DMS79 (cell line): ENCODE results near the gene JAZF1.
"Not testable (repeated sequence)": the region's sequence is repeated elsewhere in the genome, so short reads cannot be mapped to it uniquely, and the experiment has no call there.

Experiments used
- DNase-seq: peaks from one replicate; lab custom pipeline; 2025; lab: John Stamatoyannopoulos, UW

JAZF1 gene

GRCh38 chr7:27911920-27912319, 268.7 kb downstream of the JAZF1 start:
- no peak for DNase-seq

- DNase-seq: no peak
These were observed 270.3 kb downstream of the JAZF1 start for GRCh38 chr7:27910326-27910725.

GRCh38 chr7:27908534-27909165, 271.9 kb downstream of the JAZF1 start:
- no peak for DNase-seq

GRCh38 chr7:27906385-27907091, 274.1 kb downstream of the JAZF1 start:
- DNase-seq: no peak

GRCh38 chr7:27905951-27906350, 274.6 kb downstream of the JAZF1 start:
- DNase-seq: no peak

- peak; percentile 83 for DNase-seq
These were observed 279.4 kb downstream of the JAZF1 start for GRCh38 chr7:27901028-27901760.

- no peak for DNase-seq
These were observed 280.6 kb downstream of the JAZF1 start for GRCh38 chr7:27900006-27900405.

- DNase-seq: no peak
These were observed 281.0 kb downstream of the JAZF1 start for GRCh38 chr7:27899601-27900000.

GRCh38 chr7:27897441-27897847, 283.2 kb downstream of the JAZF1 start:
- no peak for DNase-seq

- DNase-seq: no peak
These were observed 283.6 kb downstream of the JAZF1 start for GRCh38 chr7:27897001-27897400.

GRCh38 chr7:27895551-27895950, 285.0 kb downstream of the JAZF1 start:
- no peak for DNase-seq

GRCh38 chr7:27890205-27890849, 290.3 kb downstream of the JAZF1 start:
- DNase-seq: no peak

GRCh38 chr7:27889800-27890199, 290.8 kb downstream of the JAZF1 start:
- DNase-seq: no peak

- no peak for DNase-seq
These were observed 291.9 kb downstream of the JAZF1 start for GRCh38 chr7:27888736-27889135.

GRCh38 chr7:27886710-27887109, 293.9 kb downstream of the JAZF1 start:
- DNase-seq: not testable (repeated sequence)

- DNase-seq: no peak
These were observed 294.9 kb downstream of the JAZF1 start for GRCh38 chr7:27885652-27886051.

GRCh38 chr7:27883696-27884095, 296.9 kb downstream of the JAZF1 start:
- no peak for DNase-seq

- DNase-seq: no peak
These were observed 303.8 kb downstream of the JAZF1 start for GRCh38 chr7:27876756-27877155.

- DNase-seq: no peak
These were observed 304.8 kb downstream of the JAZF1 start for GRCh38 chr7:27875832-27876231.

- DNase-seq: no peak
These were observed 305.5 kb downstream of the JAZF1 start for GRCh38 chr7:27875061-27875460.

GRCh38 chr7:27873981-27874957, 306.3 kb downstream of the JAZF1 start:
- no peak for DNase-seq
